Duodenal mucosa (tissue), 2 donors: ENCODE results near the gene CHTF8.

Experiments
- H3K27ac ChIP-seq: one replicate; pipeline ENCODE4 v1.7.0; 2013; ENCODE audit warnings: low read depth, low read length
- H3K27me3 ChIP-seq, 2 donors: one replicate each; pipeline ENCODE4 v1.7.0; 2013; ENCODE audit warnings: low read length in 2 of 2, control low read depth in 1 of 2; ENCODE audit not compliant: insufficient read depth in 2 of 2, control insufficient read depth in 1 of 2
- H3K36me3 ChIP-seq, 2 donors: one replicate each; pipeline ENCODE4 v1.7.0; 2013; ENCODE audit warnings: low read length in 2 of 2, control low read depth in 1 of 2; ENCODE audit not compliant: insufficient read depth in 2 of 2, control insufficient read depth in 1 of 2
- H3K4me1 ChIP-seq, 2 donors: one replicate each; pipeline ENCODE4 v1.7.0; 2013; ENCODE audit warnings: low read length in 2 of 2, control low read depth in 1 of 2; ENCODE audit not compliant: insufficient read depth in 2 of 2, control insufficient read depth in 1 of 2
- H3K4me3 ChIP-seq, 2 donors: one replicate each; pipeline ENCODE4 v1.7.0; 2013; ENCODE audit warnings: low read length in 2 of 2, low read depth in 1 of 2
- H3K9ac ChIP-seq, 2 donors: one replicate each; pipeline ENCODE4 v1.7.0; 2013; ENCODE audit warnings: low read length in 2 of 2, low read depth in 1 of 2
- H3K9me3 ChIP-seq, 2 donors: one replicate each; pipeline ENCODE4 v1.7.0; 2013; ENCODE audit warnings: low read length in 2 of 2, control low read depth in 1 of 2; ENCODE audit not compliant: control insufficient read depth in 1 of 2

The CHTF8 gene

DNA sequence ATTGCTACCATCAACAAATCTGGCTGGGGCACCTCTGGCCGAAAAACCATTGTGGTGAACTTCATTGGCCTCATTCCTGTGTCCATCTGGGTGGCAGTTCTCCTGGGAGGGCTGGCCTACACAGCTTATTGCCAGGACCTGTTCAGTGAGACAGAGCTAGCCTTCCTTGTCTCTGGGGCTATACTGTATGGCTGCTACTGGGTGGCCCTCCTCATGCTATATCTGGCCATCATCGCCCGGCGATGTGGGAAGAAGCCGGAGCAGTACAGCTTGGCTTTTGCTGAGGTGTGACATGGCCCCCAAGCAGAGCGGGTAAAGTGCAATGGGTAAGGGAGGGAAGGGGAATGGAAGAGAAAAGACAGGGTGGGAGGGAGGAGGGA is 17.4 kb downstream of the CHTF8 start:
- no peaks in the 10 kb centered on the region for H3K27me3 ChIP-seq
- no peaks in the 10 kb centered on the region for H3K9me3 ChIP-seq
- no peaks in the 10 kb centered on the region for H3K4me1 ChIP-seq
- no peak overlapping the region for H3K4me3 ChIP-seq
- H3K27ac ChIP-seq, result no peak overlapping the region
- H3K36me3 ChIP-seq, result peaks cover 31 to 83% of the 10 kb centered on the region in 2 donors
- no peak overlapping the region for H3K9ac ChIP-seq

DNA sequence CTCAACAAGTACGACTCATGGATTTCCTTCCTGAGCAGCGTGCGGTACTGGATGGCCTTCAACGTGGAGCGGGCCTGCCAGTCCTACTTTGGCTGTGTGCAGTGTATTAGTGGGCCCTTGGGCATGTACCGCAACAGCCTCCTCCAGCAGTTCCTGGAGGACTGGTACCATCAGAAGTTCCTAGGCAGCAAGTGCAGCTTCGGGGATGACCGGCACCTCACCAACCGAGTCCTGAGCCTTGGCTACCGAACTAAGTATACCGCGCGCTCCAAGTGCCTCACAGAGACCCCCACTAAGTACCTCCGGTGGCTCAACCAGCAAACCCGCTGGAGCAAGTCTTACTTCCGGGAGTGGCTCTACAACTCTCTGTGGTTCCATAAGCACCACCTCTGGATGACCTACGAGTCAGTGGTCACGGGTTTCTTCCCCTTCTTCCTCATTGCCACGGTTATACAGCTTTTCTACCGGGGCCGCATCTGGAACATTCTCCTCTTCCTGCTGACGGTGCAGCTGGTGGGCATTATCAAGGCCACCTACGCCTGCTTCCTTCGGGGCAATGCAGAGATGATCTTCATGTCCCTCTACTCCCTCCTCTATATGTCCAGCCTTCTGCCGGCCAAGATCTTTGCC is 17.9 kb downstream of the CHTF8 start:
- Histone ChIP-seq H3K9me3 (no peaks in the 10 kb centered on the region), H3K36me3 (peaks cover 35 to 83% of the 10 kb centered on the region in 2 donors), H3K4me3 (no peak overlapping the region), H3K4me1 (no peaks in the 10 kb centered on the region), H3K27ac (no peak overlapping the region), H3K27me3 (no peaks in the 10 kb centered on the region), H3K9ac (no peak overlapping the region)

DNA sequence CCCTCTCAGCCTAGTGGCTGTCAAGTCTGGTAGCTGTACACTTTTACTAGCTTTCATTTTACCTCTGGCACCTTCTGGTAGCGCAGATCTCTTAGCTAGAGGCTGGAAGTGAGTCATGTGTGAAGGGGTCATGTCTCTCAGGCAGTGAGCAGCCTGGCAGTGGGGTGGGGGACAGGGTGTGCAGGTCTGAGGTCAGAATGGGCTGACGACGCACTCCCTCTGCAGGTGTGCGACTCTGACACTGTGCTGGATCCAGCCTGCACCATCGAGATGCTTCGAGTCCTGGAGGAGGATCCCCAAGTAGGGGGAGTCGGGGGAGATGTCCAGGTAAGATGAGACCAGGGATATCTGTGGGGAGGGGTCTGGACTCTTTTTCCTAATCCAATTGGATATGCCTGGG is 19.2 kb downstream of the CHTF8 start:
- Histone ChIP-seq H3K4me3 (no peak overlapping the region), H3K27ac (no peak overlapping the region), H3K9ac (no peak overlapping the region), H3K4me1 (peaks cover 0 to under 1% of the 10 kb centered on the region in 2 donors), H3K27me3 (no peaks in the 10 kb centered on the region), H3K9me3 (no peaks in the 10 kb centered on the region), H3K36me3 (peaks cover 41 to 77% of the 10 kb centered on the region in 2 donors)

DNA sequence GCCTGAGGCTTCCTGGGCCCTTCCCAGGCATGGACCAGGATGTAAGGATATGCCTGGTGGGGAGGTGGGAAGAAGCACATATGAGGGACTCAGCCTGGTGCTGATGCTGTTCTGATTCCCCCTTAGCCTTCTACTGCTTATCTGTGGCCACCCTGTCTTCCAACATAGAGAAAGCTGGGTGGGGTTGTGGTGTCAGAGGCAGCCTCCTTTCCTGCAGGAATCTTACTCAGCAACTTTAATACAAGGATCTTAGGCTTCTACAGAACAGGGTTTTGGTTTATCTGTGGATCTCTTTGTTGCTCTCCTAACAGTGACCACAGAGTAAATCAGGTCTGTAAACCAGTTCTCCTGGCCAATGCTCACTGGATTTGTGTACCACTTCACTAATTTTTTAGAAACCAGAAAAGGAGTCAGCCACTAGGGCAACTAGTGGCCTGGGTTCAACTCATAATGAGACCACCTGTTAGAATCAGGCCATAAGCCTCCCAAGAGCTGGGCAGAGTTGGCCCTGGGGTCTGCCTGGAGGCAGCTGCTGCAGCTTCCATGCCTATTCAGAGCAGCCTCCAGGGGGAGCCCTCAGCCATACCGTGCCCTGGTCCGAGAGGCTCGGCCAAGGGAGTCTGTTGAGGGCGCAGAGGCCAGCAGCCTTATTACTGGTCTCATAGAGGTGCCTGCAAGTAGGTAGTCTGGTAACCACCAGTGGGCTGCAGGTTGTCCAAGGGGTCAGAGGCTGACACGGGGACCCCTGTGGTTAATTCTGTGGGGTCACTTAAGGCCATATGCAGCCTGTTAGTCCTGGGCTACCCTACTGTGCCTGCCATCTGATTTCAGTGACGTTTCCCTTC is 19.9 kb downstream of the CHTF8 start:
- Histone ChIP-seq H3K4me1 (peaks cover 6 to 7% of the 10 kb centered on the region in 2 donors), H3K27me3 (peaks cover 0 to 6% of the 10 kb centered on the region in 2 donors), H3K4me3 (no peak overlapping the region), H3K36me3 (peaks cover 40 to 70% of the 10 kb centered on the region in 2 donors), H3K9me3 (no peaks in the 10 kb centered on the region), H3K9ac (no peak overlapping the region), H3K27ac (no peak overlapping the region)

DNA sequence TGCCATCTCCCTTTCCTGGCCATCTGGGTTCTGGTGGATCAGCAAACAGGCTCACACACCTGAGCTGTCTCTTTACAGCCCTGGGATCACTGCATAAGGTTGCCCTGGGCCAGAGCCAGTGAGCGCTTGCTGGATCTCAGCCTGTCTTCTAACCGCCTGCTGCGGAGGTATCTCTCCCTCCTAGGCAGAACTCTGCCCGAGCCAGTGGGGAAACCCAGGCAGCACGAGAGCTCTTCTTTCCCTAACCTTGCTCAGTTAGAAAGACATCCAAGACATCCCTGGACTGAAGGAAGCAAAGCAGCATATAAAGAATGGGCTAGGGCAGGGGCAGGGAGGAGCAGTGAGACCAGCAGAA is 20.5 kb downstream of the CHTF8 start:
- no peaks in the 10 kb centered on the region for H3K9me3 ChIP-seq
- H3K27me3 ChIP-seq, result peaks cover 5 to 9% of the 10 kb centered on the region in 2 donors
- no peak overlapping the region for H3K4me3 ChIP-seq
- peaks cover 35 to 67% of the 10 kb centered on the region in 2 donors for H3K36me3 ChIP-seq
- peaks cover 7 to 13% of the 10 kb centered on the region in 2 donors for H3K4me1 ChIP-seq
- H3K9ac ChIP-seq, result no peak overlapping the region
- no peak overlapping the region for H3K27ac ChIP-seq

DNA sequence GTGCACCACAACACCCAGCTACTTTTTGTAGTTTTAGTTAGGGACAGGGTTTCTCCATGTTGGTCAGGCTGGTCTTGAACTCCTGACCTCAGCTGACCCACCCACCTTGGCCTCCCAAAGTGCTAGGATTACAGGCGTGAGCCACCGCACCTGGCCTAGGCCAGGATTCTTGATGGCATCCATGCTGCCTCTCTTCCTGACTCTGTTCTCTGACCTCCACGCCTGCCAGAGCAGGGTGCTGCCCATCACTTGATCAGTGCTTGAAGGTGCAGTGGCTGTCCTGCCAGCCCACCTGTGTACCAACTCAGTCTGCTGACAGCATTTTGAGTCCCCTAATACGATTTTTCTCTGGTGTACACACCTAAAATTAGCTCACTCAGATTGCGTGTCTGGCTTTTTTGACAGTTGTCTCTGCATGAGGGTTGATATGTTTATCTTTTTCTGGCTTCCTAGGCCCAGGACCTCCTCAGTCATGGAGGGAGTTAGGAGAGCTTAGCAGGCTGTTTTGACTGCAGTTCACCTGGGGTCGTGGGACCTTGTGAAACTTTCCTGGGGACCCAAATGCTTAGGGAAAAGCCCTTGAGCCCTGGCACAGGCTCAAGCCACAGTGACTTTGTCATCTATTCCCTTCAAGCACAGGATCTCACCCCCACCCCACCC is 21.0 kb downstream of the CHTF8 start:
- H3K27ac ChIP-seq, result no peak overlapping the region
- peaks cover 5 to 12% of the 10 kb centered on the region in 2 donors for H3K27me3 ChIP-seq
- peaks cover 7 to 17% of the 10 kb centered on the region in 2 donors for H3K4me1 ChIP-seq
- no peak overlapping the region for H3K9ac ChIP-seq
- H3K4me3 ChIP-seq, result no peak overlapping the region
- no peaks in the 10 kb centered on the region for H3K9me3 ChIP-seq
- peaks cover 30 to 62% of the 10 kb centered on the region in 2 donors for H3K36me3 ChIP-seq

DNA sequence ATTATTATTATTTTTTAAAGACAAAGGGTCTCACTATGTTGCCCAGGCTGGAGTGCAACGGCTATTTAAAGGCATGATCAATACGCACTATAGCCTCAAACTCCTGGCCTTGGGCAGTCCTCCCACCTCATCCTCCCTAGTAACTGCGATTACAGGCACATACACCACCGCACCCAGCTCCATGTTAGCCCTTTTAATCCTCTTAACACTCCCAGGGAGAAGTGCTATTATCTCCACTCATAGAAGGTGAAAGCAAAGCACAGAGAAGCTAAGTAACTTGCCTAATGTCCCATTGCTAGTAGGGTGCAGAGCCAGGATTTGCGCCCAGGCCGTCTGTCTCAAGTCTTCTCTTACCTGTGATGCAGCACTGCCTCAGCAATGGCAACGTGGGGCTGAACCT is 22.0 kb downstream of the CHTF8 start:
- Histone ChIP-seq H3K9me3 (no peaks in the 10 kb centered on the region), H3K4me1 (peaks cover 12 to 17% of the 10 kb centered on the region in 2 donors), H3K27ac (no peak overlapping the region), H3K9ac (no peak overlapping the region), H3K36me3 (peaks cover 30 to 53% of the 10 kb centered on the region in 2 donors), H3K27me3 (peaks cover 5 to 15% of the 10 kb centered on the region in 2 donors), H3K4me3 (no peak overlapping the region)

DNA sequence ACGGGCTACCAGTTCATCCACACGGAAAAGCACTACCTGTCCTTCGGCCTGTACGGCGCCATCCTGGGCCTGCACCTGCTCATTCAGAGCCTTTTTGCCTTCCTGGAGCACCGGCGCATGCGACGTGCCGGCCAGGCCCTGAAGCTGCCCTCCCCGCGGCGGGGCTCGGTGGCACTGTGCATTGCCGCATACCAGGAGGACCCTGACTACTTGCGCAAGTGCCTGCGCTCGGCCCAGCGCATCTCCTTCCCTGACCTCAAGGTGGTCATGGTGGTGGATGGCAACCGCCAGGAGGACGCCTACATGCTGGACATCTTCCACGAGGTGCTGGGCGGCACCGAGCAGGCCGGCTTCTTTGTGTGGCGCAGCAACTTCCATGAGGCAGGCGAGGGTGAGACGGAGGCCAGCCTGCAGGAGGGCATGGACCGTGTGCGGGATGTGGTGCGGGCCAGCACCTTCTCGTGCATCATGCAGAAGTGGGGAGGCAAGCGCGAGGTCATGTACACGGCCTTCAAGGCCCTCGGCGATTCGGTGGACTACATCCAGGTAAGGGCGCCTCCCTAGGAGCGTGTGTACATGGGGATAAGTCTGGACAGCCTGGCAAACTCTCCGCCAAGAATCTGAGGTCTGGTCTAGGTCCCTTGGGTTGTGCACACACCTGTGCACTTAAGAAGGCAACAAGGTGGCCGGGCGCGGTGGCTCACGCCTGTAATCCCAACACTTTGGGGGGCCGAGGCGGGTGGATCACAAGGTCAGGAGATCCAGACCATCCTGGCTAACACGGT is 22.7 kb downstream of the CHTF8 start:
- H3K36me3 ChIP-seq, result peaks cover 28 to 46% of the 10 kb centered on the region in 2 donors
- H3K9ac ChIP-seq, result no peak overlapping the region
- no peak overlapping the region for H3K27ac ChIP-seq
- H3K9me3 ChIP-seq, result no peaks in the 10 kb centered on the region
- peaks cover 5 to 17% of the 10 kb centered on the region in 2 donors for H3K27me3 ChIP-seq
- H3K4me3 ChIP-seq, result no peak overlapping the region
- H3K4me1 ChIP-seq, result peaks cover 14 to 17% of the 10 kb centered on the region in 2 donors

DNA sequence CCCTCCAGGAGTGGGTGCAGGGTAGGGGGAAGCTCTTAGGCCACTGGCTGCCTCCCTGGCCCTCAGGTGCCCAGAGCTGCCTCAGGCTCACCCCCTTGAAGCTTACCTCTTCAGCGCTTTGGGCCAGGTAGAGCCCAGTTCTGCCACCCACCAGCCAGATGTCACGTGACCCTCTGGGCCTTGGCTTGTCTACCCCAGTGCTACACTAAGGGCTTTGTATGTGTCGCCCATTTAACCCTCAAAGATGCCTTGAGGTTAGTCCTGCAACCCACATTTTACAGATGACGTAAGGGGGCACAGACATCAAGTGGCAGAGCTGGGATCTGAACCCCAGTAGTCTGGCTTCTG is 23.5 kb downstream of the CHTF8 start:
- H3K27ac ChIP-seq, result no peak overlapping the region
- peaks cover 14 to 17% of the 10 kb centered on the region in 2 donors for H3K4me1 ChIP-seq
- peaks cover 20 to 38% of the 10 kb centered on the region in 2 donors for H3K36me3 ChIP-seq
- H3K9ac ChIP-seq, result no peak overlapping the region
- H3K4me3 ChIP-seq, result no peak overlapping the region
- no peaks in the 10 kb centered on the region for H3K9me3 ChIP-seq
- peaks cover 5 to 17% of the 10 kb centered on the region in 2 donors for H3K27me3 ChIP-seq
